GM12878 (cell line): Measurements from ENCODE around the gene PKP3. TPM values are rescaled to one million over a fixed set of nuclear protein-coding genes. Genes with fewer than 3 reads are reported as not detected.

Experiments used
- ATAC-seq: fragments of 200-7000 bp; cut with Tn5 transposase; 3 replicates; pipeline ENCODE4 v1.9.1; 2020; ENCODE audit warnings: mild to moderate bottlenecking, moderate library complexity
- BruUV-seq: library from RNA; stranded (reverse); fragments of 400-500 nt; replicated peaks from 2 replicates; lab custom pipeline; 2021; lab: Mats Ljungman, UMichigan
- CTCF ChIA-PET: fragments of 300-600 bp; sonication (Branson Sonifier 250); formaldehyde crosslinking; extraction: SDS; loops from one replicate; lab custom pipeline; 2021; ENCODE audit warnings: inconsistent platforms; lab: Yijun Ruan, JAX
- POLR2A ChIA-PET: fragments of 350-600 bp; formaldehyde crosslinking; extraction: SDS; loops from one replicate; lab custom pipeline; 2021; ENCODE audit warnings: inconsistent platforms; lab: Charles Lee
- RAD21 ChIA-PET: fragments of 300-600 bp; sonication (Branson Sonifier 250); formaldehyde crosslinking; loops from one replicate; lab custom pipeline; 2023; ENCODE audit warnings: antibody characterized with exemption; ENCODE audit not compliant: unreplicated experiment; lab: Charles Lee
- SMC1A ChIA-PET: fragments of 300-600 bp; sonication (Branson Sonifier 250); formaldehyde crosslinking; loops from one replicate; lab custom pipeline; 2023; ENCODE audit not compliant: unreplicated experiment, uncharacterized antibody; lab: Charles Lee
- DNase-seq: peaks from one replicate; pipeline ENCODE4 v3.0.0-alpha.2; 2011; ENCODE audit warnings: low read depth, low spot score
- FAIRE-seq: peaks from 3 replicates; lab custom pipeline; 2011; peaks lifted over from hg19 to GRCh38; lab: Jason Lieb, UNC
- H2AFZ ChIP-seq: 2 replicates; pipeline ENCODE4 v1.6.0; 2011; ENCODE audit warnings: low read depth, low read length, control low read depth; ENCODE audit not compliant: control insufficient read depth
- H3K27ac ChIP-seq: 2 replicates; pipeline ENCODE4 v1.5.1; 2011; ENCODE audit warnings: control low read depth; ENCODE audit not compliant: control insufficient read depth, insufficient read depth
- H3K27me3 ChIP-seq, 2 experiments: replicated peaks in 1 of 2; 2 replicates each; pipeline versions ENCODE4 v1.6.0 to v1.6.1; 2011; ENCODE audit warnings: low read length in 1 of 2; ENCODE audit not compliant: control insufficient read depth in 2 of 2, insufficient read depth in 2 of 2
- H3K36me3 ChIP-seq, 2 experiments: 2 replicates each; pipeline ENCODE4 v1.5.1; 2011; ENCODE audit warnings: low read length in 1 of 2; ENCODE audit not compliant: control insufficient read depth in 2 of 2, insufficient read depth in 2 of 2
- H3K4me1 ChIP-seq: 2 replicates; pipeline ENCODE4 v1.6.1; 2011; ENCODE audit warnings: mild to moderate bottlenecking, low read length, moderate library complexity, mixed read lengths; ENCODE audit not compliant: control insufficient read depth, insufficient read depth
- H3K4me2 ChIP-seq: 2 replicates; pipeline ENCODE4 v1.6.0; 2011; ENCODE audit warnings: control low read depth; ENCODE audit not compliant: control insufficient read depth, insufficient read depth
- H3K4me3 ChIP-seq: fragments of 200-600 bp; sonication (generic); 2 replicates; pipeline ENCODE4 v1.5.1; 2016
- H3K79me2 ChIP-seq: 2 replicates; pipeline ENCODE4 v1.6.0; 2011; ENCODE audit warnings: low read length; ENCODE audit not compliant: control insufficient read depth, insufficient read depth
- H3K9ac ChIP-seq: 2 replicates; pipeline ENCODE4 v1.8.0; 2011; ENCODE audit warnings: low read length, control low read depth, mixed read lengths; ENCODE audit not compliant: control insufficient read depth, insufficient read depth
- H3K9me3 ChIP-seq: replicated peaks from 3 replicates; pipeline ENCODE4 v1.5.1; 2011; ENCODE audit warnings: mild to moderate bottlenecking, low read length; ENCODE audit not compliant: control insufficient read depth, insufficient read depth
- H4K20me1 ChIP-seq: 2 replicates; pipeline ENCODE4 v1.6.0; 2011; ENCODE audit not compliant: control insufficient read depth, insufficient read depth
- BRCA1 ChIP-seq: IDR thresholded peaks from 2 replicates; pipeline ENCODE4 v1.6.1; 2011; ENCODE audit warnings: low read depth, low read length, improper control_type of control experiment
- GABPA ChIP-seq: IDR thresholded peaks from 2 replicates; pipeline ENCODE4 v1.6.1; 2014; ENCODE audit warnings: antibody characterized with exemption, low read depth, mild to moderate bottlenecking, inconsistent platforms
- HCFC1 ChIP-seq: fragments of 150-350 bp; IDR thresholded peaks from 2 replicates; pipeline ENCODE4 v1.6.1; 2014; ENCODE audit warnings: low read length
- MTA3 ChIP-seq: IDR thresholded peaks from 2 replicates; pipeline ENCODE4 v1.6.1; 2012; ENCODE audit warnings: low read length, inconsistent platforms, borderline replicate concordance
- NKRF ChIP-seq: fragments of 450-650 bp; conservative IDR thresholded peaks from 2 replicates; pipeline ENCODE4 v1.6.1; 2017; ENCODE audit warnings: mild to moderate bottlenecking, moderate library complexity
- RAD51 ChIP-seq: fragments of 450-650 bp; IDR thresholded peaks from 2 replicates; pipeline ENCODE4 v1.6.1; 2016; ENCODE audit warnings: moderate library complexity, mild to moderate bottlenecking, inconsistent platforms
- SMAD1 ChIP-seq: fragments of 450-650 bp; IDR thresholded peaks from 2 replicates; pipeline ENCODE4 v1.6.1; 2018; ENCODE audit warnings: mild to moderate bottlenecking, low read depth; ENCODE audit not compliant: partially characterized antibody
- SREBF1 ChIP-seq: IDR thresholded peaks from 2 replicates; pipeline ENCODE4 v1.6.1; 2012; ENCODE audit warnings: mild to moderate bottlenecking, low read length
- USF1 ChIP-seq: IDR thresholded peaks from 2 replicates; pipeline ENCODE4 v1.6.1; 2011; ENCODE audit warnings: borderline replicate concordance, low read depth, mild to moderate bottlenecking, moderate library complexity, mixed read lengths, low read length; ENCODE audit not compliant: insufficient read depth; ENCODE audit errors: extremely low read length
- WGBS: methylation state at CpG from one replicate; pipeline ENCODE4 v1.1.6; 2016; ENCODE audit warnings: low lambda C conversion rate; ENCODE audit not compliant: insufficient replicate concordance, insufficient coverage; ENCODE audit errors: missing lambda C conversion rate; 5-methylcytosine and 5-hydroxymethylcytosine counted together
- in situ Hi-C: fragments of 300-500 bp; cut with MboI; formaldehyde crosslinking; loops from 9 replicates; pipeline ENCODE4 v1.14.3; 2018; ENCODE audit warnings: mixed read lengths
- intact Hi-C: fragments of 100-400 bp; cut with micrococcal nuclease; formaldehyde crosslinking; loops from one replicate; pipeline ENCODE4 v1.14.2; 2022; ENCODE audit not compliant: unreplicated experiment
- polyA plus RNA-seq, 11 experiments: library from polyadenylated mRNA; depleted of rRNA in 4 of 11; unstranded in 6 of 11; stranded (reverse) in 5 of 11; fragments of >200 nt; fragmentation: Nextera tagmentation in 4 of 11; fragmentation: Illumina TruSeq in 1 of 11; extraction: Ambion mirVana in 4 of 11; extraction: Trizol in 1 of 11; gene quantifications; 1 replicate in 1 of 11; 2 replicates in 10 of 11; pipeline versions ENCODE4 v1.2.1 to v1.2.3, GENCODE V29; 2011 to 2016; ENCODE audit warnings: inconsistent platforms in 2 of 11, missing spikeins in 2 of 11, low read depth in 1 of 11
- total RNA-seq, 4 experiments: library from RNA; depleted of rRNA in 3 of 4; stranded (reverse); fragments of >200 nt in 3 of 4; fragmentation: Illumina TruSeq in 1 of 4; extraction: Trizol in 1 of 4; gene quantifications; 2 replicates each; pipeline versions ENCODE4 v1.2.1 to v1.2.3, GENCODE V29; 2013 to 2021

Gene PKP3
- total and polyA plus RNA-seq, 10 of the 15 experiments (the other 5 are each of a cell fraction or from before 2014, with no cell fraction given) = 0.45 to 0.90 TPM; not detected in 8

- H3K36me3 ChIP-seq = no peaks in the 10 kb centered on the region
- TF ChIP-seq BRCA1 = no peak
- TF ChIP-seq HCFC1 = no peak
- no peak for TF ChIP-seq USF1
- TF ChIP-seq MTA3 = no peak
- TF ChIP-seq SREBF1 = no peak
- TF ChIP-seq GABPA = no peak
- no peak for TF ChIP-seq NKRF
- TF ChIP-seq RAD51 = no peak
- TF ChIP-seq SMAD1 = no peak
- no peaks in the 10 kb centered on the region for H3K4me1 ChIP-seq
- ChIA-PET CTCF (no interaction called here), RAD21 (no interaction called here), POLR2A (no interaction called here), SMC1A (no interaction called here)
- DNase-seq (no peak), ATAC-seq (no peak), FAIRE-seq (no peak)
- intact Hi-C loops (no loop called here), in situ Hi-C loops (no loop called here)
- H3K79me2 ChIP-seq = no peaks in the 10 kb centered on the region
- no peak overlapping the region for H3K4me3 ChIP-seq
- no peak overlapping the region for H3K9ac ChIP-seq
- H3K9me3 ChIP-seq = no peaks in the 10 kb centered on the region
- H2AFZ ChIP-seq = no peak overlapping the region
- no peaks in the 10 kb centered on the region for H3K27me3 ChIP-seq
- 86% methylated on average over 70 of the region's 87 CpGs for WGBS
- H3K27ac ChIP-seq = no peak overlapping the region
- no TSS peak for BruUV-seq
- no peak overlapping the region for H3K4me2 ChIP-seq
- H4K20me1 ChIP-seq = no peaks in the 10 kb centered on the region
Observed at GRCh38 chr11:379205-380094, 14.6 kb upstream of the PKP3 start.
